ENCODE measurements around the gene ESPNL. TPM values are rescaled to one million over a fixed set of nuclear protein-coding genes. Genes with fewer than 3 reads are reported as not detected.

Gene ESPNL
- total RNA-seq, 1 experiment from 2014 or later, result 1.1 TPM

GRCh38 chr2:238130111-238130695 is 30.1 kb downstream of the ESPNL start:
- Mint-ChIP-seq H3K4me3 (no peak overlapping the region), H3K36me3 (no peaks in the 10 kb centered on the region), H3K27ac (no peak overlapping the region), H3K27me3 (ENCODE audit: low read depth) (no peaks in the 10 kb centered on the region), H3K9me3 (no peaks in the 10 kb centered on the region), H3K4me1 (no peaks in the 10 kb centered on the region)
- no peak for ATAC-seq
- ChIA-PET CTCF (no interaction called here), POLR2A (no interaction called here)
- no peak for DNase-seq (ENCODE audit: low spot score)
- no peak for TF ChIP-seq IRF2 (CRISPR knock-in tag; IDR thresholded peaks at IDR 0.05; ENCODE audit: borderline replicate concordance, low read depth)
- TF ChIP-seq, protein P1, sequence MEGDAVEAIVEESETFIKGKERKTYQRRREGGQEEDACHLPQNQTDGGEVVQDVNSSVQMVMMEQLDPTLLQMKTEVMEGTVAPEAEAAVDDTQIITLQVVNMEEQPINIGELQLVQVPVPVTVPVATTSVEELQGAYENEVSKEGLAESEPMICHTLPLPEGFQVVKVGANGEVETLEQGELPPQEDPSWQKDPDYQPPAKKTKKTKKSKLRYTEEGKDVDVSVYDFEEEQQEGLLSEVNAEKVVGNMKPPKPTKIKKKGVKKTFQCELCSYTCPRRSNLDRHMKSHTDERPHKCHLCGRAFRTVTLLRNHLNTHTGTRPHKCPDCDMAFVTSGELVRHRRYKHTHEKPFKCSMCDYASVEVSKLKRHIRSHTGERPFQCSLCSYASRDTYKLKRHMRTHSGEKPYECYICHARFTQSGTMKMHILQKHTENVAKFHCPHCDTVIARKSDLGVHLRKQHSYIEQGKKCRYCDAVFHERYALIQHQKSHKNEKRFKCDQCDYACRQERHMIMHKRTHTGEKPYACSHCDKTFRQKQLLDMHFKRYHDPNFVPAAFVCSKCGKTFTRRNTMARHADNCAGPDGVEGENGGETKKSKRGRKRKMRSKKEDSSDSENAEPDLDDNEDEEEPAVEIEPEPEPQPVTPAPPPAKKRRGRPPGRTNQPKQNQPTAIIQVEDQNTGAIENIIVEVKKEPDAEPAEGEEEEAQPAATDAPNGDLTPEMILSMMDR (IDR thresholded peaks at IDR 0.05), result no peak
- TF ChIP-seq E2F5 (CRISPR knock-in tag; IDR thresholded peaks at IDR 0.05), result no peak
- no peak for TF ChIP-seq ZBTB21 (CRISPR knock-in tag; IDR thresholded peaks at IDR 0.05; ENCODE audit: borderline replicate concordance)
- TF ChIP-seq MAX (CRISPR knock-in tag; IDR thresholded peaks at IDR 0.05), result no peak
- TF ChIP-seq NR1H2 (CRISPR knock-in tag; IDR thresholded peaks at IDR 0.05), result no peak

GRCh38 chr2:238130696-238131628 is 30.8 kb downstream of the ESPNL start:
- H3K27ac Mint-ChIP-seq, result no peak overlapping the region
- no peaks in the 10 kb centered on the region for H3K4me1 Mint-ChIP-seq

More at GRCh38 chr2:238130696-238131628, 30.8 kb downstream of the ESPNL start:
- ChIA-PET CTCF (no interaction called here), POLR2A (no interaction called here)
- H3K4me3 Mint-ChIP-seq, result no peak overlapping the region
- H3K27me3 Mint-ChIP-seq (ENCODE audit: low read depth), result no peaks in the 10 kb centered on the region
- no peaks in the 10 kb centered on the region for H3K36me3 Mint-ChIP-seq
- DNase-seq (ENCODE audit: low spot score), result no peak
- H3K9me3 Mint-ChIP-seq, result no peaks in the 10 kb centered on the region
- TF ChIP-seq ZNF671 (CRISPR knock-in tag; IDR thresholded peaks at IDR 0.05) (no peak), PRDM15 (CRISPR knock-in tag; IDR thresholded peaks at IDR 0.05) (no peak), TEAD4 (CRISPR knock-in tag; IDR thresholded peaks at IDR 0.05) (no peak), PRRX2 (CRISPR knock-in tag; IDR thresholded peaks at IDR 0.05) (no peak)
- TF ChIP-seq, protein P2, sequence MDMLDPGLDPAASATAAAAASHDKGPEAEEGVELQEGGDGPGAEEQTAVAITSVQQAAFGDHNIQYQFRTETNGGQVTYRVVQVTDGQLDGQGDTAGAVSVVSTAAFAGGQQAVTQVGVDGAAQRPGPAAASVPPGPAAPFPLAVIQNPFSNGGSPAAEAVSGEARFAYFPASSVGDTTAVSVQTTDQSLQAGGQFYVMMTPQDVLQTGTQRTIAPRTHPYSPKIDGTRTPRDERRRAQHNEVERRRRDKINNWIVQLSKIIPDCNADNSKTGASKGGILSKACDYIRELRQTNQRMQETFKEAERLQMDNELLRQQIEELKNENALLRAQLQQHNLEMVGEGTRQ (CRISPR knock-in tag; IDR thresholded peaks at IDR 0.05), result no peak
- ATAC-seq, result no peak

Measured in WTC11 (cell line).